ENCODE measurements around the gene ZNF189.

- TF ChIP-seq GATA2 (IDR thresholded peaks at IDR 0.05; ENCODE audit: low read depth, low read length) (no peak), GATA3 (IDR thresholded peaks at IDR 0.05; ENCODE audit: low read depth, low read length) (no peak)
Observed at GRCh38 chr9:101440714-101441230, 42.1 kb downstream of the ZNF189 start.
